Measurements from ENCODE around the gene SMLR1. TPM values are rescaled to one million over a fixed set of nuclear protein-coding genes. Genes with fewer than 3 reads are reported as not detected.

Gene SMLR1
- not detected for total RNA-seq
- under 1 TPM; 0.13 to 0.23 (median 0.19) TPM for polyA plus RNA-seq (ENCODE audit: insufficient read length in 6 of 6)
- long read RNA-seq, donor 1, partial matches to known transcripts = 166 of 245 reads
- long read RNA-seq, donor 1, other reads (novel, unspliced or antisense) = 79 of 245 reads
- long read RNA-seq, donor 2 = 0 reads
- long read RNA-seq, donor 3, partial matches to known transcripts = 72 of 72 reads
- long read RNA-seq, donor 3, other reads (novel, unspliced or antisense) = 0 of 72 reads
- long read RNA-seq, donor 4 = 0 reads
- long read RNA-seq, donor 5 = 0 reads
- long read RNA-seq, donor 6 = 0 reads
- long read RNA-seq, donor 7 = 0 reads
- long read RNA-seq, donor 8 = 0 reads
- long read RNA-seq, donor 9 = 0 reads
- long read RNA-seq, donor 10 = 0 reads
- long read RNA-seq, donor 11, partial matches to known transcripts = 198 of 203 reads
- long read RNA-seq, donor 11, other reads (novel, unspliced or antisense) = 5 of 203 reads
- long read RNA-seq, donor 12, partial matches to known transcripts = 26 of 26 reads
- long read RNA-seq, donor 12, other reads (novel, unspliced or antisense) = 0 of 26 reads

DNA sequence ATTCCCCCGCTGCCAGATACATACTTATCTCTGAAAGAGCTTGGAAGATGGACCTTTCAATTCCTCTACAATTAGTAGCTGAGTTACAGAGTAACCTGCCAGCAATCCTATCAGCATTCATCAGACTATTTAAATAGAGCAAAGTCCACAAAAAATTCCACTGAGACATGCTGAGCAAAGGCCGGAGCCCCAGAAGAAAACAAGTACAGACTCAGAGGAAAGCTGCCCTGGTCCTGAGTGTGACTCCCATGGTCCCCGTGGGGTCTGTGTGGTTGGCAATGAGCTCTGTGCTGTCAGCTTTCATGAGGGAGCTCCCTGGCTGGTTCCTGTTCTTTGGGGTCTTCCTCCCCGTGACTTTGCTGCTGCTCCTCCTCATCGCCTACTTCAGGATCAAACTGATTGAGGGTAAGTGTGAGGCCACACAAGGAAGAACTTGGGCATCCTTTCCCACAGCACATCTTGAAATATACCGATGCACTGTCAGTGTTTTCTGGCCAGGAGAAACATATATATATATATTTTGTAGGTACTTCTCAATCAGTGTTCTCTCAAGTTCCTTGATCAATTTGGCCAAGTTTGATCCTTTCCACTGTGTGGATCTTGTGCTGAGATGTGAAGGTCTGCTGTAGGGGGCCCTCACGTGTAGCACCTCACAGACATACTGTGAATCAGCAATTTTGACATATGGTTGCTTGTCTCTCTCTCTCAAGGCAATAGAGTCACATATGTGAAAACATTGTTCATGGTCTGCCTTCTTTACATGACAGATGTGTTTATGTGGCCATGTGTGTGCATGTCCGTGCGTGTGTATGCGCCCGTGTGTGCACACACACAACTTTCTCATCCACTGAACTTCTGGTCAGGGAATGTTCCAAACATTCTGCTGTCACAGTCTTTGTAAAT lies at the start of gene SMLR1:
TSS of gene SMLR1 (plus strand) at position 160 of the 903 bp plus-strand sequence. CDS start at position 168, 8 bp downstream.
- Histone ChIP-seq H3K27me3 (no peaks in the 10 kb centered on the region), H3K4me1 (no peaks in the 10 kb centered on the region), H3K27ac (no peak within 1 kb of the TSS), H3K36me3 (no peaks in the 10 kb centered on the region), H3K9me3 (no peaks in the 10 kb centered on the region), H3K4me3 (no peak within 1 kb of the TSS)
- no peak for ATAC-seq
- intact Hi-C loops (cut with DNase I) = no loop called here
- no peak for DNase-seq
- TF ChIP-seq, protein P1, sequence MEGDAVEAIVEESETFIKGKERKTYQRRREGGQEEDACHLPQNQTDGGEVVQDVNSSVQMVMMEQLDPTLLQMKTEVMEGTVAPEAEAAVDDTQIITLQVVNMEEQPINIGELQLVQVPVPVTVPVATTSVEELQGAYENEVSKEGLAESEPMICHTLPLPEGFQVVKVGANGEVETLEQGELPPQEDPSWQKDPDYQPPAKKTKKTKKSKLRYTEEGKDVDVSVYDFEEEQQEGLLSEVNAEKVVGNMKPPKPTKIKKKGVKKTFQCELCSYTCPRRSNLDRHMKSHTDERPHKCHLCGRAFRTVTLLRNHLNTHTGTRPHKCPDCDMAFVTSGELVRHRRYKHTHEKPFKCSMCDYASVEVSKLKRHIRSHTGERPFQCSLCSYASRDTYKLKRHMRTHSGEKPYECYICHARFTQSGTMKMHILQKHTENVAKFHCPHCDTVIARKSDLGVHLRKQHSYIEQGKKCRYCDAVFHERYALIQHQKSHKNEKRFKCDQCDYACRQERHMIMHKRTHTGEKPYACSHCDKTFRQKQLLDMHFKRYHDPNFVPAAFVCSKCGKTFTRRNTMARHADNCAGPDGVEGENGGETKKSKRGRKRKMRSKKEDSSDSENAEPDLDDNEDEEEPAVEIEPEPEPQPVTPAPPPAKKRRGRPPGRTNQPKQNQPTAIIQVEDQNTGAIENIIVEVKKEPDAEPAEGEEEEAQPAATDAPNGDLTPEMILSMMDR (IDR thresholded peaks at IDR 0.05) = no peak

DNA sequence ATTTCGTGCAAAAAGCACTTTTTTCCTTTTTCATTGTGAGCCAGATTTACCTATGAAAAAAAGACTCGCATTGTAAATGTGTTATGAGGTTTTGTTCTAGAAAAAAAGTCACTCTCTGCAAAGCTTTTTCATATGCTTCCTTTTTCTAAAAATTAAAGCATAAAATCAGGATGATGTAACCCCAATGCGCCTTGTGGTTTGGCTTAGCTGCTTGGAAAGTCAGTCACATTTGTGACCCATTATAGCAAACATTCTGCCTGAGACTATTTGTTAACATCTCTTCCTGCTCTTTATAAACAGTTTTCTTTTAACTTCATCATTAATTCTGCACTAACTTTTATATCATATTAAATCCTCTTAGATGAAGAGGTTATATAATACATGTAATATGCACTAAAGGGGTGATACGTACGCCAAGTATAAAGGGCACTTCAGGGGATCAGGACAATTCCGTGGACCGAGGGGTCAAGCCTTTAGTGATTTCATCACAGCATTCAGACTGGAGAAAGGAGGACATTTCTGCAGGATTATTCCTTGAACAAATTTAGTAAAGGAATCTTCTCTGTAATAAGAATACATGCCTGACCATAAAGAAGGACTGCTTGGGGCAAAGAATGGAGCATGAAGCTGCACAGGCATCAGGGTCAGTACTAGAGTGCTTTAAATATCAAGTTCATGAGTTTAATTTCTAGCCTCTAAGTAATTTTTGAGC lies 48.1 kb upstream of the SMLR1 start:
- H3K27ac ChIP-seq = no peak overlapping the region
- no peaks in the 10 kb centered on the region for H3K36me3 ChIP-seq
- intact Hi-C loops (cut with DNase I) = no loop called here
- TF ChIP-seq, protein P1 (IDR thresholded peaks at IDR 0.05) = no peak
- no peaks in the 10 kb centered on the region for H3K9me3 ChIP-seq
- DNase-seq (peak in 1 of 4 donors; percentile 45), ATAC-seq (peak; percentile 47)
- no peaks in the 10 kb centered on the region for H3K27me3 ChIP-seq
- no peak overlapping the region for H3K4me3 ChIP-seq
- H3K4me1 ChIP-seq = peaks cover 0 to 3% of the 10 kb centered on the region in 2 donors

DNA sequence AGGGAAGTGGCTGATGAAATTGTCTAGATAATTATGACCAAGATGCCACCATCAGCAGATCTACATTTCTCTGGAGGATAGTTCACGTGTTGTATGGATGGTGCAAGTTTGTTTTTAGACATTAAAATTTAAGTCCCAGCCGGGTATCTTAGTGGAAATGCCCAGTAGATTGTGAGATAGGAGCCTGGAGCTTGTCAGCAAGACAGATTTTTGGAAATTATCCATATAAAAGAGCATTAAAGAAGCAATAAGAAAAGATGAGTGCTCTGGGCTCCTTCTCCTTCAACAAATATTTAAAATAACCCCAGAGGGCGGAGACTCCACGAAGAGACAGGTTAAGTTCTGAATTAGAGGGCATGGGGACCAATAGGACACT lies 47.6 kb upstream of the SMLR1 start:
- H3K27me3 ChIP-seq = no peaks in the 10 kb centered on the region
- H3K9me3 ChIP-seq = no peaks in the 10 kb centered on the region
- peaks cover 0 to 3% of the 10 kb centered on the region in 2 donors for H3K4me1 ChIP-seq
- DNase-seq = no peak
- no peak for ATAC-seq
- no peaks in the 10 kb centered on the region for H3K36me3 ChIP-seq
- H3K27ac ChIP-seq = no peak overlapping the region
- intact Hi-C loops (cut with DNase I) = no loop called here
- H3K4me3 ChIP-seq = no peak overlapping the region
- TF ChIP-seq, protein P1 (IDR thresholded peaks at IDR 0.05) = no peak

DNA sequence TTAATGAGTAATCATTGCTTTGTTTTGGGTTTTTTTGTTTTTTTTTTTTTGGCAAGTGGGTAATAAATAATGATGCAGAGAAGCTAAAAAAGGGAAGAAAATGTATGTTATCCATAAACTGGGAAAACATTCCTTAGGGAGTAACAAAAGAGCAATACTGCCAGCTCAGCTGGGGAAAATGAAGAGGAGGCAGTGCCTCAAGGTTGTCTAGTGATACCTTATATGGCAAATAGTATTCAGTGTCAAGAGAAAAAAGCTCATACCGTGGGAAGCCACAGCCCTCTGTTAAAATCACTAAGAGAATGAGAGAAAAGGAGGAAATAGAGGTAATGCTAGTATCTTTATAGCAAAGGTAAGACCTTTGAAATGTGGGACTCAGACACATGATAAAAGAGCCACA lies 47.1 kb upstream of the SMLR1 start:
- Histone ChIP-seq H3K9me3 (no peaks in the 10 kb centered on the region), H3K27ac (no peak overlapping the region), H3K27me3 (no peaks in the 10 kb centered on the region), H3K36me3 (no peaks in the 10 kb centered on the region), H3K4me3 (no peak overlapping the region), H3K4me1 (peaks cover 0 to 3% of the 10 kb centered on the region in 2 donors)
- intact Hi-C loops (cut with DNase I) = no loop called here
- no peak for ATAC-seq
- no peak for DNase-seq
- TF ChIP-seq, protein P1 (IDR thresholded peaks at IDR 0.05) = no peak

All from left lung (tissue), 14 donors.